Measurements from ENCODE around the gene SMYD3.

DNA sequence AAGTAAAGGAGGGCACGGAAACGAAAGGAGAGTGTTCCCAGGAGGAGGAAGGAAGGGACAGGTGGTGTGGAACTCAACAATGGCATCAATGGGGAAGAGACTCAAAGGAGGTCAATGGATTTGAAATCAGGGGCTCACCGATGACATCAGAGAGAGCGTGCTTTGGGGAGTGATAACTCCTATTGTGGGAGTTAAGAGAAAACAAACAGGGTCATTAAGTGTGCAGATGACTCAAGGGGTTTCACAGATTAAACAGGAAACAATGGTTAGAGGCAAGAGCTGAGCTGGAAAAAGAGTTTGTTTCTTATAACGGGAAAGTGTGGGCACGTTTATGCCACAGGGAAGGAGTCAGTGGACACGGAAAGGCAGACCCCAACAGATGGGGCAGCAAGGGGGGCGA, 629.1 kb downstream of the SMYD3 start:
- no peak for TF ChIP-seq CTCF (IDR thresholded peaks at IDR 0.05; ENCODE audit: low read length)
- no peak for TF ChIP-seq EZH2 (optimal IDR thresholded peaks at IDR 0.05; ENCODE audit: low read depth, low read length)
